IMR-90 (cell line): ENCODE results near the gene ROGDI. TPM values are rescaled to one million over a fixed set of nuclear protein-coding genes. Genes with fewer than 3 reads are reported as not detected.

ENCODE experiments used
- ATAC-seq: fragments of 200-7000 bp; cut with Tn5 transposase; 2 replicates; pipeline ENCODE4 v1.9.1; 2020; ENCODE audit warnings: low read depth, mild to moderate bottlenecking, moderate library complexity
- BruUV-seq: library from RNA; stranded (reverse); fragments of 400-500 nt; replicated peaks from 2 replicates; lab custom pipeline; 2021; lab: Mats Ljungman, UMichigan
- CTCF ChIA-PET: fragments of 300-600 bp; formaldehyde crosslinking; extraction: SDS; loops from one replicate; lab custom pipeline; 2021; ENCODE audit warnings: antibody characterized with exemption; lab: Yijun Ruan, JAX
- POLR2A ChIA-PET: fragments of 300-600 bp; sonication (Branson Sonifier 250); formaldehyde crosslinking; loops from one replicate; lab custom pipeline; 2022; ENCODE audit warnings: antibody characterized with exemption; ENCODE audit not compliant: unreplicated experiment; lab: Charles Lee
- DNase-seq: peaks from one replicate; pipeline ENCODE4 v3.0.0; 2013
- H2AFZ ChIP-seq: replicated peaks from 2 replicates; pipeline ENCODE3; 2013; ENCODE audit warnings: low read length, mild to moderate bottlenecking; ENCODE audit not compliant: poor library complexity
- H2AK5ac ChIP-seq: 2 replicates; pipeline ENCODE4 v1.6.1; 2013; ENCODE audit warnings: low read depth, low read length, inconsistent platforms
- H2AK9ac ChIP-seq: replicated peaks from 2 replicates; pipeline ENCODE3; 2013; ENCODE audit warnings: mild to moderate bottlenecking, low read depth, low read length, moderate library complexity; ENCODE audit not compliant: poor library complexity
- H2BK120ac ChIP-seq: 2 replicates; pipeline ENCODE4 v1.6.1; 2013; ENCODE audit warnings: low read depth, low read length, inconsistent platforms
- H2BK15ac ChIP-seq: 3 replicates; pipeline ENCODE4 v1.6.1; 2013; ENCODE audit warnings: low read depth, low read length, inconsistent platforms
- H2BK20ac ChIP-seq: 2 replicates; pipeline ENCODE4 v1.6.1; 2013; ENCODE audit warnings: low read depth, mild to moderate bottlenecking, inconsistent platforms, low read length, moderate library complexity
- H2BK5ac ChIP-seq: 2 replicates; pipeline ENCODE4 v1.6.1; 2013; ENCODE audit warnings: mild to moderate bottlenecking, low read depth, low read length, inconsistent platforms; ENCODE audit not compliant: poor library complexity, severe bottlenecking
- H3K14ac ChIP-seq: replicated peaks from 2 replicates; pipeline ENCODE4 v1.6.1; 2013; ENCODE audit warnings: low read depth, low read length, inconsistent platforms
- H3K18ac ChIP-seq: 2 replicates; pipeline ENCODE4 v1.6.1; 2013; ENCODE audit warnings: low read depth, low read length, control low read depth
- H3K23ac ChIP-seq: 2 replicates; pipeline ENCODE4 v1.6.1; 2013; ENCODE audit warnings: low read depth, low read length, inconsistent platforms
- H3K27ac ChIP-seq: 2 replicates; pipeline ENCODE4 v1.5.1; 2013; ENCODE audit warnings: mild to moderate bottlenecking, control low read depth, low read length; ENCODE audit not compliant: insufficient read depth
- H3K27me3 ChIP-seq: 2 replicates; pipeline ENCODE4 v1.6.1; 2013; ENCODE audit warnings: low read length; ENCODE audit not compliant: control insufficient read depth, insufficient read depth
- H3K36me3 ChIP-seq: 2 replicates; pipeline ENCODE4 v1.6.1; 2013; ENCODE audit warnings: low read length, mixed read lengths; ENCODE audit not compliant: control insufficient read depth, insufficient read depth
- H3K4ac ChIP-seq: 2 replicates; pipeline ENCODE4 v1.6.1; 2013; ENCODE audit warnings: low read depth, low read length, inconsistent platforms
- H3K4me1 ChIP-seq: 2 replicates; pipeline ENCODE4 v1.6.1; 2013; ENCODE audit warnings: low read length, mixed read lengths; ENCODE audit not compliant: control insufficient read depth, insufficient read depth
- H3K4me2 ChIP-seq: 2 replicates; pipeline ENCODE4 v1.6.1; 2013; ENCODE audit warnings: low read depth, mild to moderate bottlenecking, control low read depth, low read length, moderate library complexity
- H3K4me3 ChIP-seq: 2 replicates; pipeline ENCODE4 v1.5.1; 2013; ENCODE audit warnings: low read depth, mild to moderate bottlenecking, control low read depth, low read length, moderate library complexity; ENCODE audit not compliant: insufficient read depth
- H3K56ac ChIP-seq: 2 replicates; pipeline ENCODE4 v1.6.1; 2013; ENCODE audit warnings: low read length, inconsistent platforms; ENCODE audit not compliant: insufficient read depth; ENCODE audit errors: extremely low read depth
- H3K79me1 ChIP-seq, 2 experiments: 2 replicates each; pipeline ENCODE4 v1.6.1; 2013; ENCODE audit warnings: low read length in 2 of 2, inconsistent platforms in 1 of 2, low read depth in 1 of 2
- H3K9ac ChIP-seq: 2 replicates; pipeline ENCODE4 v1.6.1; 2013; ENCODE audit warnings: low read depth, low read length, control low read depth
- H3K9me1 ChIP-seq: 2 replicates; pipeline ENCODE4 v1.6.1; 2013; ENCODE audit warnings: low read length, inconsistent platforms; ENCODE audit not compliant: insufficient read depth
- H3K9me3 ChIP-seq: 2 replicates; pipeline ENCODE4 v1.6.1; 2013; ENCODE audit warnings: low read length; ENCODE audit not compliant: control insufficient read depth, insufficient read depth
- H4K20me1 ChIP-seq: 2 replicates; pipeline ENCODE4 v1.6.1; 2013; ENCODE audit warnings: low read length, inconsistent platforms; ENCODE audit not compliant: insufficient read depth
- H4K5ac ChIP-seq: 2 replicates; pipeline ENCODE4 v1.6.1; 2013; ENCODE audit warnings: mild to moderate bottlenecking, low read depth, low read length, control low read depth
- H4K8ac ChIP-seq, 2 experiments: 2 replicates each; pipeline ENCODE4 v1.6.1; 2013; ENCODE audit warnings: low read depth in 2 of 2, low read length in 2 of 2, control low read depth in 1 of 2, inconsistent platforms in 1 of 2
- H4K91ac ChIP-seq: 2 replicates; pipeline ENCODE4 v1.6.1; 2013; ENCODE audit warnings: low read depth, low read length, inconsistent platforms; ENCODE audit not compliant: insufficient read depth
- BHLHE40 ChIP-seq: fragments of 150-350 bp; IDR thresholded peaks from 2 replicates; pipeline ENCODE4 v1.6.1; 2016; ENCODE audit warnings: mild to moderate bottlenecking, low read depth, low read length
- CEBPB ChIP-seq: IDR thresholded peaks from 2 replicates; pipeline ENCODE4 v1.6.1; 2012; ENCODE audit warnings: low read depth, low read length, improper control_type of control experiment
- CHD1 ChIP-seq: IDR thresholded peaks from 2 replicates; pipeline ENCODE4 v1.6.1; 2012; ENCODE audit warnings: low read depth, low read length, improper control_type of control experiment
- CTCF ChIP-seq: conservative IDR thresholded peaks from 2 replicates; pipeline ENCODE4 v1.5.1; 2012; ENCODE audit warnings: mild to moderate bottlenecking, low read depth, low read length, improper control_type of control experiment
- ELK1 ChIP-seq: fragments of 150-350 bp; IDR thresholded peaks from 2 replicates; pipeline ENCODE4 v1.6.1; 2016; ENCODE audit warnings: low read depth, mild to moderate bottlenecking, low read length, moderate library complexity, borderline replicate concordance
- FOS ChIP-seq: fragments of 150-350 bp; IDR thresholded peaks from 2 replicates; pipeline ENCODE4 v1.6.1; 2016; ENCODE audit warnings: low read depth, low read length
- MAFK ChIP-seq: IDR thresholded peaks from 2 replicates; pipeline ENCODE4 v1.6.1; 2012; ENCODE audit warnings: low read depth, low read length, improper control_type of control experiment
- MAZ ChIP-seq: IDR thresholded peaks from 2 replicates; pipeline ENCODE4 v1.6.1; 2012; ENCODE audit warnings: low read depth, mild to moderate bottlenecking, low read length, improper control_type of control experiment, moderate library complexity, borderline replicate concordance
- MXI1 ChIP-seq: IDR thresholded peaks from 2 replicates; pipeline ENCODE4 v1.6.1; 2012; ENCODE audit warnings: low read depth, mild to moderate bottlenecking, low read length, moderate library complexity, borderline replicate concordance
- NFE2L2 ChIP-seq: fragments of 150-350 bp; IDR thresholded peaks from 2 replicates; pipeline ENCODE4 v1.6.1; 2016; ENCODE audit warnings: low read depth, mild to moderate bottlenecking, low read length
- POLR2A ChIP-seq: IDR thresholded peaks from 2 replicates; pipeline ENCODE4 v1.6.1; 2012; ENCODE audit warnings: mild to moderate bottlenecking, low read depth, low read length
- RAD21 ChIP-seq: IDR thresholded peaks from 2 replicates; pipeline ENCODE4 v1.6.1; 2012; ENCODE audit warnings: low read length, improper control_type of control experiment
- RCOR1 ChIP-seq: IDR thresholded peaks from 2 replicates; pipeline ENCODE4 v1.6.1; 2012; ENCODE audit warnings: mild to moderate bottlenecking, low read length, improper control_type of control experiment; ENCODE audit not compliant: insufficient replicate concordance
- RFX5 ChIP-seq: IDR thresholded peaks from 2 replicates; pipeline ENCODE4 v1.8.0; 2012; ENCODE audit warnings: low read depth, mild to moderate bottlenecking, low read length, moderate library complexity
- SMC3 ChIP-seq: fragments of 150-350 bp; IDR thresholded peaks from 2 replicates; pipeline ENCODE4 v1.6.1; 2016; ENCODE audit warnings: low read depth, mild to moderate bottlenecking, antibody characterized with exemption, low read length, moderate library complexity
- USF2 ChIP-seq: fragments of 150-350 bp; IDR thresholded peaks from 2 replicates; pipeline ENCODE4 v1.6.1; 2017; ENCODE audit warnings: mild to moderate bottlenecking, antibody characterized with exemption, low read length, low read depth
- WGBS, 2 experiments: methylation state at CpG; one replicate each; pipeline versions ENCODE4 v1.1.5 to v1.1.7; 2013; ENCODE audit warnings: missing lambda C conversion rate in 2 of 2; ENCODE audit not compliant: insufficient read length in 1 of 2; ENCODE audit errors: extremely low coverage in 2 of 2; 5-methylcytosine and 5-hydroxymethylcytosine counted together
- dilution Hi-C: fragments of 300-500 bp; cut with HindIII; formaldehyde crosslinking; loops from one replicate; pipeline ENCODE4 v1.14.3; 2018; ENCODE audit warnings: low sequenced_read_pairs; ENCODE audit not compliant: unreplicated experiment
- in situ Hi-C: fragments of 300-500 bp; cut with MboI; formaldehyde crosslinking; loops from 3 replicates; pipeline ENCODE4 v1.14.3; 2019; ENCODE audit warnings: low sequenced_read_pairs, inconsistent platforms, mixed read lengths
- intact Hi-C: fragments of 100-400 bp; cut with micrococcal nuclease; formaldehyde crosslinking; loops from 2 replicates; pipeline ENCODE4 v1.10.0; 2022
- polyA plus RNA-seq, 3 experiments: library from polyadenylated mRNA; depleted of rRNA; stranded (reverse); fragments of >200 nt; gene quantifications; 2 replicates each; pipeline ENCODE4 v1.2.3, GENCODE V29; 2012; ENCODE audit warnings: low replicate concordance in 1 of 3
- total RNA-seq: library from RNA; depleted of rRNA; stranded (reverse); fragments of >200 nt; gene quantifications from 2 replicates; pipeline ENCODE4 v1.2.3, GENCODE V29; 2012

ROGDI gene
- total and polyA plus RNA-seq, 2 of the 4 experiments (the other 2 are of a cell fraction) = 13.6 to 27.1 TPM

- BruUV-seq = no TSS peak
- Histone ChIP-seq H2AFZ (no peak overlapping the region), H3K36me3 (peaks cover 71% of the 10 kb centered on the region), H4K20me1 (peaks cover 28% of the 10 kb centered on the region; the same call in 1 of the 2 replicates), H2BK120ac (no peak overlapping the region), H3K9me3 (no peaks in the 10 kb centered on the region), H3K4ac (no peak overlapping the region), H3K4me1 (no peaks in the 10 kb centered on the region), H2BK5ac (no peak overlapping the region), H3K56ac (no peak overlapping the region), H3K14ac (no peak overlapping the region), H3K27ac (no peak overlapping the region), H2AK5ac (no peak overlapping the region), H3K9ac (no peak overlapping the region), H2AK9ac (no peak overlapping the region), H4K5ac (no peak overlapping the region), H3K27me3 (no peaks in the 10 kb centered on the region), H3K9me1 (no peaks in the 10 kb centered on the region), H3K23ac (no peak overlapping the region), H4K91ac (no peak overlapping the region), H3K18ac (no peak overlapping the region), H4K8ac (no peak overlapping the region), H2BK20ac (no peak overlapping the region), H3K79me1 (peaks cover 34 to 37% of the 10 kb centered on the region in 2 experiments), H3K4me2 (no peak overlapping the region), H3K4me3 (no peak overlapping the region), H2BK15ac (no peak overlapping the region)
- CTCF ChIA-PET = no interaction called here
- 100% methylated on average over 6 of the region's 11 CpGs; no CpG with 5 or more reads in 1 of the 2 experiments for WGBS, 2 experiments
- intact Hi-C loops = no loop called here
- in situ Hi-C loops = no loop called here
- dilution Hi-C loops = no loop called here
- ATAC-seq = no peak
- POLR2A ChIA-PET = no interaction called here
- TF ChIP-seq RAD21 (no peak), MAFK (no peak), BHLHE40 (no peak), MAZ (no peak), NFE2L2 (no peak), MXI1 (no peak), CEBPB (no peak), CTCF (no peak), POLR2A (no peak), RCOR1 (no peak), USF2 (no peak), CHD1 (no peak), FOS (no peak), RFX5 (no peak), ELK1 (no peak), SMC3 (no peak)
- DNase-seq = no peak
Observed at GRCh38 chr16:4828567-4829321, 26.3 kb upstream of the ROGDI start.
